LNCAP (cell line): ENCODE results near the gene MIDN.

Experiments
- TF ChIP-seq, protein P1 (sequence below): fragments of 450-650 bp; IDR thresholded peaks from 2 replicates; pipeline ENCODE4 v1.5.1; 2017; ENCODE audit warnings: mild to moderate bottlenecking

The MIDN gene

DNA sequence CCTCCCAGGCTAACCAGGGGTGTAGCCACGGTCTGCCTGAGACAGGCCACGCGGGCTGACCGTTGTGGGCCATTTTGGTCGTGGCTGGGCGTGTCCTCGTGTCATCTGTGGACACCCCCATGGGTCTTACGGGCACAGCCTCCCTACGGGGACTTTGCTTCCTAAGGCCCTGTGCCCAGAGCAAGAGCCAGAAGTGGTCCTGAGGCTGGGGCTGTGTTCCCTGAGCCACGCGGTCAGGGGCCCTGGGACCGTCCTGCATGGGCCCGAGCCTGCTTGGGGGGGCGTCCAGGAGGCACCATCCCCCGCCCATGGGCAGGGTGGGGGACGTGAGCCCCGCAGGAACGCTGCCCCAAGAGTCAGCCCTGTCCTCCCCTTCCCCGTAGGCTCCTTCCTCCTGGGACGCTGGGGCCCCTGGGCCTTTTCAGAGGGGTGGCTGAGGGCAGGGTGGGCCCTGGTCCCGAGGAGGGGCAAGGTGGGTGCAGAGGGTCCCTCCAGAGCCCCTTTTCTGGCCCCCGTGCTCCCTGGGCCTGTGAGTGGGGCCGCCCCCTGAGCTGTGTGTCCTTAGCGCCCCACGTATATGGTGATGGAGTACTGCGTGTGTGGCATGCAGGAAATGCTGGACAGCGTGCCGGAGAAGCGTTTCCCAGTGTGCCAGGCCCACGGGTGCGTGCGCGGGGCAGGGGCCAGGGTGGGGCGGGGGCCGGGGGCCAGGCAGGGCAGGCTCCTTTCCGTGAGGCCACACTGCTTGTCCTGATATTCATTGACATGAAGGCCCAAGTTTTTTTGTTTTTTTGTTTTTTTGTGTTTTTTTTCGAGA is 29.4 kb upstream of the MIDN start:
- TF ChIP-seq, protein P1, sequence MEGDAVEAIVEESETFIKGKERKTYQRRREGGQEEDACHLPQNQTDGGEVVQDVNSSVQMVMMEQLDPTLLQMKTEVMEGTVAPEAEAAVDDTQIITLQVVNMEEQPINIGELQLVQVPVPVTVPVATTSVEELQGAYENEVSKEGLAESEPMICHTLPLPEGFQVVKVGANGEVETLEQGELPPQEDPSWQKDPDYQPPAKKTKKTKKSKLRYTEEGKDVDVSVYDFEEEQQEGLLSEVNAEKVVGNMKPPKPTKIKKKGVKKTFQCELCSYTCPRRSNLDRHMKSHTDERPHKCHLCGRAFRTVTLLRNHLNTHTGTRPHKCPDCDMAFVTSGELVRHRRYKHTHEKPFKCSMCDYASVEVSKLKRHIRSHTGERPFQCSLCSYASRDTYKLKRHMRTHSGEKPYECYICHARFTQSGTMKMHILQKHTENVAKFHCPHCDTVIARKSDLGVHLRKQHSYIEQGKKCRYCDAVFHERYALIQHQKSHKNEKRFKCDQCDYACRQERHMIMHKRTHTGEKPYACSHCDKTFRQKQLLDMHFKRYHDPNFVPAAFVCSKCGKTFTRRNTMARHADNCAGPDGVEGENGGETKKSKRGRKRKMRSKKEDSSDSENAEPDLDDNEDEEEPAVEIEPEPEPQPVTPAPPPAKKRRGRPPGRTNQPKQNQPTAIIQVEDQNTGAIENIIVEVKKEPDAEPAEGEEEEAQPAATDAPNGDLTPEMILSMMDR = no peak

DNA sequence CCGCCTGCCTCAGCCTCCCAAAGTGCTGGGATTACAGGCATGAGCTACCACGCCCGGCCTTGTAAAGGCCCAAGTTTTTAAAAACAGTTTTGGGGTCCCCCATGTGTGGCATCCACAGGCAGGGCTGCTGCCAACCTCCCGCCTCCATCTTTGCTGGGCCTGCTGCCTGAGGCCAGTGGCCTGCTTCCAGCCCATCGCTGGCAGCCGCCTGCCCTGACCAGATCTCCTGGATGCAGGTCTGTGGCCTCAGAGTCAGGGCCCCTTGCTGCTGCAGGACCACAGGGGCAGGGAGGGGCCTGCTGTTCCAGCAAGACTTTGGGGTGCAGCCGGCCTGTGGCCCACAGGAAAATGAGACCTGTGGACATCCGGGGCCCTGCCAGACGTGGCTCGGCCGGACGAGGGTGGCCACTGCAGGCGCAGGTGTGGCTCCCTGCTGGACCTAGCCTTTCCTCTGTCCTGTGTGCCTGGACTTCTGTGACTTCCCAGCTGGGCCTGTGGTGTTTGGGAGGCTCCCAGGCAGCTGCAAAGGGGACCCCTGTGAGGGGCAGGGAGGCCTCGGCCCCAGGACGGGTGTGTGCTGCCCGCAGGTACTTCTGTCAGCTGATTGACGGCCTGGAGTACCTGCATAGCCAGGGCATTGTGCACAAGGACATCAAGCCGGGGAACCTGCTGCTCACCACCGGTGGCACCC is 28.5 kb upstream of the MIDN start:
- TF ChIP-seq, protein P1 = no peak

DNA sequence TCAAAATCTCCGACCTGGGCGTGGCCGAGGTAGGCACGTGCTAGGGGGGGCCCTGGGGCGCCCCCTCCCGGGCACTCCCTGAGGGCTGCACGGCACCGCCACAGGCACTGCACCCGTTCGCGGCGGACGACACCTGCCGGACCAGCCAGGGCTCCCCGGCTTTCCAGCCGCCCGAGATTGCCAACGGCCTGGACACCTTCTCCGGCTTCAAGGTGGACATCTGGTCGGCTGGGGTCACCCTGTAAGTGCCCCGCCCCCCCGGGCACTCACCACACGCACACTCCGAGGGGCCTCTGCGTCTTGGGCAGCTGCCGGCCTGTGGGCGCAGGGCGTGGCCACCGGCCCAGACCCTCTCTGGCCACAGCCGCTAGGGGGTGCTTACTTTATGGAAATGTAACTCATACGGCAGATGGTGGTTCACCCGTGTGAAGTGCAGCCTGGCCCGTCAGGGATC is 27.9 kb upstream of the MIDN start:
- TF ChIP-seq, protein P1 = no peak

DNA sequence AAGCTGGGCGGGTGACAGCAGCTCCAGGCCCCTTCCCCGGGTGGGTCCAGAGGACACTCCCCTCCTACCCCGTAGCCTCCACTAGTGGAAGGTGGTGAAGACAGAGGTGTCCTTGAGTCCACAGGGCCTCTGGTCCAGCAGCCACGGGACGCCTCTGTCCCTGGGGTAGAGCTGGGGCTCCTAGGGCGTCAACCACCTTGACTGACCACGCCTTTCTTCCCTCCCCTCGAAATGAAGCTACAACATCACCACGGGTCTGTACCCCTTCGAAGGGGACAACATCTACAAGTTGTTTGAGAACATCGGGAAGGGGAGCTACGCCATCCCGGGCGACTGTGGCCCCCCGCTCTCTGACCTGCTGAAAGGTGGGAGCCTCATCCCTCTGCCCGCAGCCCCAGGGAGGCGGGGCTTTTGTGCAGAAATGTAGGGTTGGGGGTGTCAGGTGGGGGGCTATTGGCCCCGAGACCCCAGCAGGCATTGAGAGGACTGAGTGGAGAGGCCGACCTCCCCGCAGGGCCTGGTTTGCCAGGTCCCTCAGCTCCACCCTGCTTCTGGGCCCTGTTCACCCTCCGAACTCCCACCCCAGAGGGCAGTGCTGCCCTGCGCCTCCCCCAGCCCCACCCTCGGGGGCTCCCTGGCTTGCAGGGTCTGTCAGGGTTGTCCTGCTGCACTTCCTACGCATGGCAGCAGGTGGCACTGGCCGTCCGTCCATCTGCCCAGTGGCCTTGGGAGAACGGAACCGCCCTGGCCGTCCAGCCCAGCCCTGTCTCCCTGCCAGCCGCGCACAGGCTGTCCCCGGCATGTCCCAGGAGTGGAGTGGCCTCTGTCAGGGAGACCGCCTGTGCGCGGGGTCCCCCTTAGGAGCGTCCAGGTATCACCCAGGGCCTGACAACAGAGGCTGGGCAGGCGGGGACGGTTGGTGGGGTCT is 27.1 kb upstream of the MIDN start:
- TF ChIP-seq, protein P1 = peak; percentile 65

DNA sequence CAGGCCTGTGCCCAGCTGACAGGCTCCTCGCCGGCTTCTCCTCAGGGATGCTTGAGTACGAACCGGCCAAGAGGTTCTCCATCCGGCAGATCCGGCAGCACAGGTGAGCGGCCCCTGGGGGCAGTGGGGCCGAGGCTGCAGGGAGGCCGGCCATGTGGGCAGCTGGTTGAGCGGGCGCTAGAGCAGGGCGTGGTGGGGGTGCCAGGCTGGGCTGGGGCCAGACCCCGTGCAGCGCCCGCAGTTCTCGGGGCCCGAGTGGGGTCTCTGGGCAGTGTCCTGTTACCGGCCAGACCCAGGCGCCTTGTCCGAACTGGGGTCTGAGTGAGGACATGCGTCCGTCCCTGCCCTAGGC is 26.5 kb upstream of the MIDN start:
- TF ChIP-seq, protein P1 = no peak

DNA sequence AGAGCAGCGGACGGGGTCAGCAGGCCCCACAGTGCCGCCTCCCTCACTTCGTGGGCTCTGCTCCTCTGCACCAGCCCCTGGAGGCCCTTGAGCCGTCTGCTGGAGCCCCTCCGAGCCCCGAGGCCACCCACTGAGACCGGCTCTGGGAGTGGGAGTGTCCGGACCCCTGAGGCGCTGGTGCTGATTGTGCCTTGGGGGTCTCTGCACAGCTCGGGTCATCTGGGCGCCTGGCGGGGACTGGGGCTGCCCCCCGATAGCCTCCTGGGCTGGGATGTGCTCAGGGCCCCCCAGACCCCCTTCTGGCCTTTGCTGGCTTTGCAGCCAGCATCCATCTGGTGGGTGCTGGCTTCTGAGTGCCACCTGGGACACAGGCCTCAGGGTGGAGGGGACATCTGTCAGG is 26.0 kb upstream of the MIDN start:
- TF ChIP-seq, protein P1 = no peak
